ENCODE measurements around the gene TEDC1. TPM values are rescaled to one million over a fixed set of nuclear protein-coding genes. Genes with fewer than 3 reads are reported as not detected.

Gene TEDC1
- total RNA-seq, 2 donors from 2014 or later, result 9.1 to 23.8 TPM

DNA sequence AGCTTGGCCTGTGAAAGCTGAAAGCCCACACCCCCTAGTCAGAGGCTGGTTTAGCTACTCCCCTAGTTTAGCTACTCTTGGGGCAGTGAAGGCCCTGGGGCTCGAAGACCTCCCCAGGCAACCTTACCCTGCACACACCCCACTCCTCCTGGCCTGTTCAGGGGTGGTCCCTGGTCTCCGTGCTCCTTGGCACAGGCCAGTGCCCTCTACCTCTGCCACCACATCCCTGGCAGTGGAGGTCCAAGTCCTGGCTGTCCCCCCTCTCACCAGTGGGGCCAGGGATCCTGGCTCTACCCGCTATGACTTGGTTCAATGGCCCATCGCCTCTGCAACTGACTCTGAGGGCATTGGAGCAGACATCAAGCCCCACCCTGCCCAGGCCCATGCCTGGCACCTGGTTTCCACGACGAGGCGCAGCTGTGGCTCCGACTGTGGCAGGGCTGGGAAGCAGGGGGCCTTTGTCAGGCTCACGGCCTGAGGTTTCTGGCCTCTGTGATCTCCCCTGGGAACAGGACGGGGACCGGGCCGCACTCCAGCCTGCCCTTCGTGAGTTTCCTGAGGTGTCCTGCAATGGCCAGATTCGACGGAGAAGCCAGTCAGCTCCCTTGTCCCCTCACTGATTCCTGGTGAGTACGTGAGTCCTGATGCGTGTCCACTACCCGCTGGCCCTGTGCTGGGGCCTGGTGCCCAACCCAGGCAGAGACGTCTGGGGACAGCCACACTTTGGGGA, 41.0 kb downstream of the TEDC1 start:
- Histone ChIP-seq H3K27ac (ENCODE audit: low read depth, low read length) (no peak overlapping the region), H3K4me3 (ENCODE audit: low read length) (no peak overlapping the region), H3K9me3 (ENCODE audit: control insufficient read depth, low read length) (no peaks in the 10 kb centered on the region), H3K36me3 (ENCODE audit: control insufficient read depth, insufficient read depth, low read length) (no peaks in the 10 kb centered on the region), H3K4me1 (ENCODE audit: control insufficient read depth, insufficient read depth, low read length) (no peaks in the 10 kb centered on the region), H3K9ac (ENCODE audit: extremely low read depth, low read length, poor library complexity, severe bottlenecking) (no peak overlapping the region), H3K27me3 (ENCODE audit: control insufficient read depth, insufficient read depth, low read length, poor library complexity, severe bottlenecking) (peaks cover 16% of the 10 kb centered on the region)
- WGBS, 2 experiments (ENCODE audit: insufficient coverage in 1 of 2, insufficient read length in 1 of 2), result 83 to 89% methylated on average over 8 to 19 of the region's 19 CpGs
- Mint-ChIP-seq H3K27me3 (ENCODE audit: insufficient read depth) (peaks cover 28% of the 10 kb centered on the region), H3K4me3 (no peak overlapping the region), H3K4me1 (no peaks in the 10 kb centered on the region), H3K36me3 (ENCODE audit: low read depth) (no peaks in the 10 kb centered on the region), H3K27ac (no peak overlapping the region), H3K9me3 (peaks cover 39% of the 10 kb centered on the region)
- no peak for DNase-seq
- TF ChIP-seq, protein P1, sequence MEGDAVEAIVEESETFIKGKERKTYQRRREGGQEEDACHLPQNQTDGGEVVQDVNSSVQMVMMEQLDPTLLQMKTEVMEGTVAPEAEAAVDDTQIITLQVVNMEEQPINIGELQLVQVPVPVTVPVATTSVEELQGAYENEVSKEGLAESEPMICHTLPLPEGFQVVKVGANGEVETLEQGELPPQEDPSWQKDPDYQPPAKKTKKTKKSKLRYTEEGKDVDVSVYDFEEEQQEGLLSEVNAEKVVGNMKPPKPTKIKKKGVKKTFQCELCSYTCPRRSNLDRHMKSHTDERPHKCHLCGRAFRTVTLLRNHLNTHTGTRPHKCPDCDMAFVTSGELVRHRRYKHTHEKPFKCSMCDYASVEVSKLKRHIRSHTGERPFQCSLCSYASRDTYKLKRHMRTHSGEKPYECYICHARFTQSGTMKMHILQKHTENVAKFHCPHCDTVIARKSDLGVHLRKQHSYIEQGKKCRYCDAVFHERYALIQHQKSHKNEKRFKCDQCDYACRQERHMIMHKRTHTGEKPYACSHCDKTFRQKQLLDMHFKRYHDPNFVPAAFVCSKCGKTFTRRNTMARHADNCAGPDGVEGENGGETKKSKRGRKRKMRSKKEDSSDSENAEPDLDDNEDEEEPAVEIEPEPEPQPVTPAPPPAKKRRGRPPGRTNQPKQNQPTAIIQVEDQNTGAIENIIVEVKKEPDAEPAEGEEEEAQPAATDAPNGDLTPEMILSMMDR (conservative IDR thresholded peaks at IDR 0.05), result no peak

DNA sequence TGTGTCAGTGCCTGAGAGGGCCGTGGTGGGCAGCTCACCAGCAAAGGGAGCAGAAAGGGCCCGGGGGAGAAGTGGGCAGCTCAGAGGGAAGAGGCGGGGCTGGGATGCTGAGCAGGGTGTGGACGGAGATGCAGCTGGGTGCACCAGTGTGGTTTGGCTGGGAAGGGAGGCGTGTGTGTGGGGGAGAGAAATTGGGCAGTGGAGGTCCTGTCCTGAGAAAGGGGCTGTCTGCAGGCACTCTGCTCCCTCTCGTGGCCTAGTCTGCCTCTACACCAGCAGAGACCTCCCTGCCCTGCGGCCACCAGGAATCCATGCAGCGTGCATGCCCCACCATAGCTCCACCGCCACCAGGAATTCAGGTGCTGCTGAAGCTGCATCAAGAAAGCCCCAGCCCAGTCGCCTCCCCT, 41.7 kb downstream of the TEDC1 start:
- no peak overlapping the region for H3K27ac Mint-ChIP-seq
- peak; percentile 77 for DNase-seq
- no peaks in the 10 kb centered on the region for H3K36me3 Mint-ChIP-seq (ENCODE audit: low read depth)
- no peaks in the 10 kb centered on the region for H3K9me3 ChIP-seq (ENCODE audit: control insufficient read depth, low read length)
- peaks cover 25% of the 10 kb centered on the region for H3K27me3 Mint-ChIP-seq (ENCODE audit: insufficient read depth)
- 57 to 61% methylated on average over 7 to 9 of the region's 10 CpGs for WGBS, 2 experiments (ENCODE audit: insufficient coverage in 1 of 2, insufficient read length in 1 of 2)
- H3K9me3 Mint-ChIP-seq, result peaks cover 42% of the 10 kb centered on the region
- no peak overlapping the region for H3K4me3 ChIP-seq (ENCODE audit: low read length)
- no peak overlapping the region for H3K27ac ChIP-seq (ENCODE audit: low read depth, low read length)
- no peak overlapping the region for H3K9ac ChIP-seq (ENCODE audit: extremely low read depth, low read length, poor library complexity, severe bottlenecking)
- H3K4me3 Mint-ChIP-seq, result no peak overlapping the region
- H3K36me3 ChIP-seq (ENCODE audit: control insufficient read depth, insufficient read depth, low read length), result no peaks in the 10 kb centered on the region
- TF ChIP-seq, protein P1 (conservative IDR thresholded peaks at IDR 0.05), result peak; percentile 45
- no peaks in the 10 kb centered on the region for H3K4me1 Mint-ChIP-seq
- H3K4me1 ChIP-seq (ENCODE audit: control insufficient read depth, insufficient read depth, low read length), result no peaks in the 10 kb centered on the region
- peaks cover 9% of the 10 kb centered on the region for H3K27me3 ChIP-seq (ENCODE audit: control insufficient read depth, insufficient read depth, low read length, poor library complexity, severe bottlenecking)

DNA sequence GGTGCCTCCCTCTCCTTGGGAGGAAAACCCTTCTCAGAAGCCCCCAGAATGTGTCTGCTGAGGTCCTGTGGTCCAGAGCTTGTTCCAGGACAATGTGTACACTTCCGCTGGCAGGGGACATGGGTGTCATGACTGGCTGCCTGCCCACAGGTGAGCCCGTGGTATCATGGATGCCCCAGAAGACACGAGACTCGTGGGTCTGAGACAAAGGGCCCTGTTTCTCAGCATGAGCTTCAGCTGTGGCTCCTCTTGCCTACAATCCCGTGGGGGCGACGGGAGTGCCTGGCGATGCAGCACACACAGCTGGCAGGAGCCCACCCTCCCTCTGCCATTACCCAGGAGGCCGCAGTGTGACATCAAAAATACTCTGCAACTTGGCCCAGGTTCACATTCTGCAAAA, 42.3 kb downstream of the TEDC1 start:
- H3K36me3 ChIP-seq (ENCODE audit: control insufficient read depth, insufficient read depth, low read length), result no peaks in the 10 kb centered on the region
- no peak overlapping the region for H3K27ac ChIP-seq (ENCODE audit: low read depth, low read length)
- no peak overlapping the region for H3K9ac ChIP-seq (ENCODE audit: extremely low read depth, low read length, poor library complexity, severe bottlenecking)
- H3K36me3 Mint-ChIP-seq (ENCODE audit: low read depth), result no peaks in the 10 kb centered on the region
- H3K27ac Mint-ChIP-seq, result no peak overlapping the region
- H3K4me1 ChIP-seq (ENCODE audit: control insufficient read depth, insufficient read depth, low read length), result no peaks in the 10 kb centered on the region
- 68 to 75% methylated on average over 8 to 9 of the region's 9 CpGs for WGBS, 2 experiments (ENCODE audit: insufficient coverage in 1 of 2, insufficient read length in 1 of 2)
- no peak overlapping the region for H3K4me3 ChIP-seq (ENCODE audit: low read length)
- H3K9me3 Mint-ChIP-seq, result peaks cover 45% of the 10 kb centered on the region
- H3K27me3 ChIP-seq (ENCODE audit: control insufficient read depth, insufficient read depth, low read length, poor library complexity, severe bottlenecking), result peaks cover 4% of the 10 kb centered on the region
- H3K4me1 Mint-ChIP-seq, result no peaks in the 10 kb centered on the region
- no peaks in the 10 kb centered on the region for H3K9me3 ChIP-seq (ENCODE audit: control insufficient read depth, low read length)
- peaks cover 21% of the 10 kb centered on the region for H3K27me3 Mint-ChIP-seq (ENCODE audit: insufficient read depth)
- no peak for DNase-seq
- TF ChIP-seq, protein P1 (conservative IDR thresholded peaks at IDR 0.05), result no peak
- no peak overlapping the region for H3K4me3 Mint-ChIP-seq
